H9 (cell line): ENCODE measurements around the gene SLC24A4. TPM values are rescaled to one million over a fixed set of nuclear protein-coding genes. Genes with fewer than 3 reads are reported as not detected.
A peak's percentile ranks its signal among the peaks of the same experiment; 100 is the strongest.

Experiments
- DNase-seq: peaks from one replicate; pipeline ENCODE4 v3.0.0-alpha.2; 2017
- H2AFZ ChIP-seq: one replicate; pipeline ENCODE4 v1.6.1; 2013; ENCODE audit warnings: mild to moderate bottlenecking, low read length, control low read depth, moderate library complexity
- H2AK5ac ChIP-seq: 2 replicates; pipeline ENCODE4 v1.6.1; 2013; ENCODE audit warnings: low read length, control low read depth, mixed read lengths; ENCODE audit not compliant: insufficient read length
- H2BK120ac ChIP-seq: one replicate; pipeline ENCODE4 v1.6.1; 2013; ENCODE audit warnings: low read depth, mild to moderate bottlenecking, low read length, control low read depth, inconsistent platforms; ENCODE audit not compliant: poor library complexity, severe bottlenecking
- H2BK12ac ChIP-seq: 2 replicates; pipeline ENCODE4 v1.6.1; 2013; ENCODE audit warnings: low read length, control low read depth, mixed read lengths, low read depth; ENCODE audit not compliant: insufficient read length
- H2BK15ac ChIP-seq: 2 replicates; pipeline ENCODE4 v1.6.1; 2013; ENCODE audit warnings: low read depth, low read length, control low read depth
- H2BK20ac ChIP-seq: one replicate; pipeline ENCODE4 v1.6.1; 2013; ENCODE audit warnings: low read depth, mild to moderate bottlenecking, low read length, control low read depth, inconsistent platforms; ENCODE audit not compliant: poor library complexity, severe bottlenecking
- H2BK5ac ChIP-seq: 2 replicates; pipeline ENCODE4 v1.6.1; 2013; ENCODE audit warnings: low read length, control low read depth, mixed read lengths; ENCODE audit not compliant: insufficient read length
- H3K14ac ChIP-seq: 2 replicates; pipeline ENCODE4 v1.6.1; 2013; ENCODE audit warnings: low read length, control low read depth; ENCODE audit not compliant: insufficient read depth
- H3K18ac ChIP-seq: 2 replicates; pipeline ENCODE4 v1.6.1; 2013; ENCODE audit warnings: low read depth, mild to moderate bottlenecking, mixed read lengths, low read length, control low read depth; ENCODE audit not compliant: insufficient read length
- H3K23ac ChIP-seq: 2 replicates; pipeline ENCODE4 v1.6.1; 2013; ENCODE audit warnings: low read length, control low read depth, mixed read lengths, low read depth; ENCODE audit not compliant: insufficient read length
- H3K23me2 ChIP-seq: 2 replicates; pipeline ENCODE4 v1.6.1; 2013; ENCODE audit warnings: low read depth, mild to moderate bottlenecking, mixed read lengths, low read length, control low read depth; ENCODE audit not compliant: insufficient read length, poor library complexity, severe bottlenecking
- H3K27ac ChIP-seq: 2 replicates; pipeline ENCODE4 v1.5.1; 2013; ENCODE audit warnings: low read length, control low read depth, mixed read lengths, low read depth; ENCODE audit not compliant: insufficient read length
- H3K27me3 ChIP-seq: 2 replicates; pipeline ENCODE4 v1.6.1; 2013; ENCODE audit warnings: low read length, control low read depth, inconsistent platforms; ENCODE audit not compliant: insufficient read depth
- H3K4ac ChIP-seq: 2 replicates; pipeline ENCODE4 v1.6.1; 2013; ENCODE audit warnings: low read depth, mild to moderate bottlenecking, control low read depth, inconsistent platforms, low read length, moderate library complexity
- H3K4me1 ChIP-seq: 2 replicates; pipeline ENCODE4 v1.6.1; 2013; ENCODE audit warnings: low read length, control low read depth, inconsistent platforms; ENCODE audit not compliant: insufficient read depth
- H3K4me2 ChIP-seq: 2 replicates; pipeline ENCODE4 v1.6.1; 2013; ENCODE audit warnings: low read length, control low read depth, mixed read lengths; ENCODE audit not compliant: insufficient read length, insufficient read depth
- H3K56ac ChIP-seq: 2 replicates; pipeline ENCODE4 v1.6.1; 2013; ENCODE audit warnings: low read depth, mild to moderate bottlenecking, mixed read lengths, low read length, control low read depth; ENCODE audit not compliant: insufficient read length
- H3K79me1 ChIP-seq: 2 replicates; pipeline ENCODE4 v1.6.1; 2013; ENCODE audit warnings: low read depth, mild to moderate bottlenecking, moderate library complexity, low read length, control low read depth, inconsistent platforms; ENCODE audit not compliant: insufficient read depth, poor library complexity, severe bottlenecking
- H3K79me2 ChIP-seq: 2 replicates; pipeline ENCODE4 v1.6.1; 2013; ENCODE audit warnings: low read length, control low read depth, inconsistent platforms; ENCODE audit not compliant: insufficient read depth
- H3K9ac ChIP-seq: 2 replicates; pipeline ENCODE4 v1.6.1; 2013; ENCODE audit warnings: low read length, control low read depth, mixed read lengths; ENCODE audit not compliant: insufficient read length; ENCODE audit errors: extremely low read depth
- H3K9me3 ChIP-seq: one replicate; pipeline ENCODE4 v1.6.1; 2013; ENCODE audit warnings: low read depth, low read length, inconsistent platforms; ENCODE audit not compliant: control insufficient read depth
- H3T11ph ChIP-seq: one replicate; pipeline ENCODE4 v1.6.1; 2013; ENCODE audit warnings: mild to moderate bottlenecking, low read length, control low read depth, inconsistent platforms
- H4K20me1 ChIP-seq: one replicate; pipeline ENCODE4 v1.6.1; 2013; ENCODE audit not compliant: control insufficient read depth, insufficient read length, insufficient read depth
- H4K5ac ChIP-seq: 2 replicates; pipeline ENCODE4 v1.6.1; 2013; ENCODE audit warnings: low read depth, mild to moderate bottlenecking, mixed read lengths, low read length, control low read depth; ENCODE audit not compliant: insufficient read length
- H4K8ac ChIP-seq: replicated peaks from 2 replicates; pipeline ENCODE4 v1.6.1; 2013; ENCODE audit warnings: low read length, control low read depth, mixed read lengths, low read depth; ENCODE audit not compliant: insufficient read length
- H4K91ac ChIP-seq: 2 replicates; pipeline ENCODE4 v1.6.1; 2013; ENCODE audit warnings: low read depth, mild to moderate bottlenecking, moderate library complexity, mixed read lengths, low read length, control low read depth; ENCODE audit not compliant: insufficient read length
- H3K27ac Mint-ChIP-seq, 3 experiments: 2 replicates in 2 of 3; 3 replicates in 1 of 3; pipeline ENCODE4 v1.8.0; 2020 to 2021; ENCODE audit warnings: mixed read lengths in 3 of 3, mild to moderate bottlenecking in 1 of 3, moderate library complexity in 1 of 3
- H3K27me3 Mint-ChIP-seq: 2 replicates; pipeline ENCODE4 v1.8.0; 2021; ENCODE audit warnings: low read depth, mild to moderate bottlenecking, moderate library complexity, mixed read lengths
- H3K36me3 Mint-ChIP-seq, 3 experiments: 2 replicates in 2 of 3; 3 replicates in 1 of 3; pipeline ENCODE4 v1.8.0; 2020 to 2021; ENCODE audit warnings: low read depth in 3 of 3, mixed read lengths in 3 of 3; ENCODE audit not compliant: insufficient read depth in 1 of 3
- H3K4me1 Mint-ChIP-seq, 2 experiments: 2 replicates each; pipeline ENCODE4 v1.8.0; 2020; ENCODE audit warnings: mixed read lengths in 2 of 2
- H3K4me3 Mint-ChIP-seq, 2 experiments: 2 replicates in 1 of 2; 3 replicates in 1 of 2; pipeline ENCODE4 v1.8.0; 2020 to 2021; ENCODE audit warnings: mild to moderate bottlenecking in 2 of 2, mixed read lengths in 2 of 2, moderate library complexity in 1 of 2
- H3K9me3 Mint-ChIP-seq, 2 experiments: 2 replicates in 1 of 2; 3 replicates in 1 of 2; pipeline ENCODE4 v1.8.0; 2020; ENCODE audit warnings: mild to moderate bottlenecking in 2 of 2, mixed read lengths in 2 of 2, moderate library complexity in 1 of 2
- WGBS: extraction: QIAGEN DNeasy Blood & Tissue Kit; methylation state at CpG from one replicate; pipeline ENCODE4 v1.1.7; 2013; ENCODE audit warnings: missing lambda C conversion rate, low lambda C conversion rate, mixed read lengths; ENCODE audit not compliant: insufficient read length; ENCODE audit errors: extremely low coverage; 5-methylcytosine and 5-hydroxymethylcytosine counted together
- total RNA-seq: library from RNA; stranded (reverse); gene quantifications from 2 replicates; pipeline ENCODE4 v1.2.1, GENCODE V29; 2021
- TF ChIP-seq, protein P1 (sequence below): fragments of 200-600 bp; sonication (generic); conservative IDR thresholded peaks from 3 replicates; pipeline ENCODE4 v1.8.0; 2021; ENCODE audit warnings: antibody characterized with exemption, mild to moderate bottlenecking

The SLC24A4 gene
- total RNA-seq, 1 experiment from 2014 or later, result 0.24 TPM

DNA sequence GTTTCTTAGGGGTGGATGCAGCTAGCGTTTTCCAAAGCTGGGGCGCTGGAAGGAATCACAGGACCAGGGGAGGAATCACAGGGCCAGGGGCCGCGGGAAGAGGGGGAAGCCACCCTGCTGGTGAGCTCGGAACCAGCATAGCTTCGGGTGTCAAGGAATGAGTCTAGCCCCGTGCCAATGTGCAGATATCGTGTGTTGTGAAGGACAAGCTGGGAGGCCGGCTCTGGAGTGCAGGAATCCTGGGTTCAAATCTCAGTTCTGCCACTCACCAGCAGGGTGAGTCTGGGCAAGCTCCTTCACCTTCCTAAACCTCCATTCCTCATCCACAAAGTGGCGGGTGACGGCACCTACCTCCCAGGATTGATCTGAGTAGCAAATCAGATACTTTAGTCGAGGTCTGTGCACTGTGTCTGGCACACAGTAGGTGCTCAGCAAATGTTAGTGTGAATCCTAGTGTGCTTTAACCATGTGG lies 137.0 kb downstream of the SLC24A4 start:
- Histone ChIP-seq H3K27ac (no peak overlapping the region), H2AFZ (no peak overlapping the region), H4K5ac (no peak overlapping the region), H3K4me1 (no peaks in the 10 kb centered on the region), H4K20me1 (no peaks in the 10 kb centered on the region), H3K18ac (no peak overlapping the region), H2BK120ac (no peak overlapping the region), H4K91ac (no peak overlapping the region), H3K9me3 (no peaks in the 10 kb centered on the region), H3K23me2 (no peaks in the 10 kb centered on the region), H2BK12ac (no peak overlapping the region), H3K4ac (no peak overlapping the region), H2BK20ac (no peak overlapping the region), H3T11ph (no peak overlapping the region), H2BK15ac (no peak overlapping the region), H3K9ac (no peak overlapping the region), H4K8ac (no peak overlapping the region), H3K27me3 (no peaks in the 10 kb centered on the region), H3K56ac (no peak overlapping the region), H3K79me2 (no peaks in the 10 kb centered on the region; the same call in 1 of the 2 replicates), H2AK5ac (no peak overlapping the region), H2BK5ac (no peak overlapping the region), H3K4me2 (no peak overlapping the region), H3K79me1 (no peaks in the 10 kb centered on the region), H3K14ac (no peak overlapping the region), H3K23ac (no peak overlapping the region)
- Mint-ChIP-seq H3K9me3 (no peaks in the 10 kb centered on the region; a peak in 1 of 5 replicates), H3K27me3 (peaks cover 2% of the 10 kb centered on the region), H3K4me1 (peaks cover 3 to 7% of the 10 kb centered on the region in 2 experiments), H3K36me3 (no peaks in the 10 kb centered on the region), H3K4me3 (no peak overlapping the region), H3K27ac (peak overlapping the region in 1 of 3 experiments; percentile 74; a peak in 1 of 7 replicates)
- peak; percentile 37 for DNase-seq
- WGBS, result no CpG with 5 or more reads among the region's 12 CpGs
- TF ChIP-seq, protein P1, sequence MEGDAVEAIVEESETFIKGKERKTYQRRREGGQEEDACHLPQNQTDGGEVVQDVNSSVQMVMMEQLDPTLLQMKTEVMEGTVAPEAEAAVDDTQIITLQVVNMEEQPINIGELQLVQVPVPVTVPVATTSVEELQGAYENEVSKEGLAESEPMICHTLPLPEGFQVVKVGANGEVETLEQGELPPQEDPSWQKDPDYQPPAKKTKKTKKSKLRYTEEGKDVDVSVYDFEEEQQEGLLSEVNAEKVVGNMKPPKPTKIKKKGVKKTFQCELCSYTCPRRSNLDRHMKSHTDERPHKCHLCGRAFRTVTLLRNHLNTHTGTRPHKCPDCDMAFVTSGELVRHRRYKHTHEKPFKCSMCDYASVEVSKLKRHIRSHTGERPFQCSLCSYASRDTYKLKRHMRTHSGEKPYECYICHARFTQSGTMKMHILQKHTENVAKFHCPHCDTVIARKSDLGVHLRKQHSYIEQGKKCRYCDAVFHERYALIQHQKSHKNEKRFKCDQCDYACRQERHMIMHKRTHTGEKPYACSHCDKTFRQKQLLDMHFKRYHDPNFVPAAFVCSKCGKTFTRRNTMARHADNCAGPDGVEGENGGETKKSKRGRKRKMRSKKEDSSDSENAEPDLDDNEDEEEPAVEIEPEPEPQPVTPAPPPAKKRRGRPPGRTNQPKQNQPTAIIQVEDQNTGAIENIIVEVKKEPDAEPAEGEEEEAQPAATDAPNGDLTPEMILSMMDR, result peak; percentile 46; the same call in 2 of the 3 replicates
